Measurements from ENCODE around the gene SLC13A2. TPM values are rescaled to one million over a fixed set of nuclear protein-coding genes. Genes with fewer than 3 reads are reported as not detected.

SLC13A2 gene
- total RNA-seq, 1 experiment from 2014 or later = not detected

DNA sequence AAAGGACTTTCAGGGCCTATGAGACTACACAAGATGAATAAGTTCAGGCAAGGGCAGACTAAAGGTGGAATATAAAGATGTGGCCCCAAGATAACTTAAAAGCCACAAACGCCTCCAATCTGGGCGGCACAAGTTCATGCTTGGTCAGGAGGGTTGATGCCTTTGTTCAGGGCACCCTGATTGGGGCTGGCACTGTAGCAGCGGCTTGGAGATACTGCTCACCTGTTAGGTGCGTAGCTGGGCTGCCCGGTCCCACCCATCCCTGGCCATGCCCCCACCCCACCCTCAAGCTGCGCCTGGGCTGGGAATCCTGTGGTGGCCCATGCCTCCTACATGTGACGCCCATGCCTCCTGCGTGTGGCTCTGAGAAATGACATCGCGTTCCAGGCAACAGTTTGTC, 12.5 kb upstream of the SLC13A2 start:
- no peak overlapping the region for H2AK5ac ChIP-seq (ENCODE audit: insufficient read length, low read length)
- no peak overlapping the region for H4K91ac ChIP-seq (ENCODE audit: insufficient read length, low read depth, low read length)
- H3K27me3 ChIP-seq (ENCODE audit: insufficient read depth, low read length) = no peaks in the 10 kb centered on the region
- no peak overlapping the region for H3K18ac ChIP-seq (ENCODE audit: insufficient read length, low read depth, low read length)
- H2BK5ac ChIP-seq (ENCODE audit: insufficient read length, low read length) = no peak overlapping the region
- H3K79me1 ChIP-seq (ENCODE audit: insufficient read depth, low read depth, low read length, poor library complexity, severe bottlenecking) = no peaks in the 10 kb centered on the region
- no peak overlapping the region for H2BK15ac ChIP-seq (ENCODE audit: low read depth, low read length)
- no peak overlapping the region for H2BK120ac ChIP-seq (ENCODE audit: low read depth, low read length, poor library complexity, severe bottlenecking)
- no peaks in the 10 kb centered on the region for H3K4me1 ChIP-seq (ENCODE audit: insufficient read depth, low read length)
- H3K14ac ChIP-seq (ENCODE audit: insufficient read depth, low read length) = no peak overlapping the region; the same call in 1 of the 2 replicates
- H4K8ac ChIP-seq (replicated peaks; ENCODE audit: insufficient read length, low read depth, low read length) = no peak overlapping the region
- Mint-ChIP-seq H3K4me3 (no peak overlapping the region), H3K27me3 (ENCODE audit: low read depth) (peaks cover 14% of the 10 kb centered on the region), H3K9me3 (peaks cover 16 to 17% of the 10 kb centered on the region in 2 experiments), H3K27ac (no peak overlapping the region), H3K4me1 (peaks cover 0 to 1% of the 10 kb centered on the region in 2 experiments; a peak in 1 of 4 replicates), H3K36me3 (ENCODE audit: insufficient read depth in 1 of 3, low read depth in 3 of 3) (peaks cover 0 to 5% (median 2%) of the 10 kb centered on the region in 3 experiments; a peak in 3 of 7 replicates)
- no peak overlapping the region for H3K4ac ChIP-seq (ENCODE audit: low read depth, low read length)
- H3K23me2 ChIP-seq (ENCODE audit: insufficient read length, low read depth, low read length, poor library complexity, severe bottlenecking) = no peaks in the 10 kb centered on the region
- TF ChIP-seq CTCF (conservative IDR thresholded peaks at IDR 0.05) = no peak
- no peaks in the 10 kb centered on the region for H4K20me1 ChIP-seq (ENCODE audit: control insufficient read depth, insufficient read depth, insufficient read length)
- no peaks in the 10 kb centered on the region for H3K79me2 ChIP-seq (ENCODE audit: insufficient read depth, low read length)
- no peaks in the 10 kb centered on the region for H3K9me3 ChIP-seq (ENCODE audit: control insufficient read depth, low read depth, low read length)
- no peak overlapping the region for H3K4me2 ChIP-seq (ENCODE audit: insufficient read depth, insufficient read length, low read length)
- DNase-seq = no peak
- no peak overlapping the region for H2BK20ac ChIP-seq (ENCODE audit: low read depth, low read length, poor library complexity, severe bottlenecking)
- no CpG with 5 or more reads among the region's 10 CpGs for WGBS (ENCODE audit: extremely low coverage, insufficient read length, low lambda C conversion rate)
- no peak overlapping the region for H3K56ac ChIP-seq (ENCODE audit: insufficient read length, low read depth, low read length)
- H3K9ac ChIP-seq (ENCODE audit: extremely low read depth, insufficient read length, low read length) = no peak overlapping the region
- no peak overlapping the region for H3K27ac ChIP-seq (ENCODE audit: insufficient read length, low read depth, low read length)
- no peak overlapping the region for H2AFZ ChIP-seq (ENCODE audit: low read length)
- no peak overlapping the region for H4K5ac ChIP-seq (ENCODE audit: insufficient read length, low read depth, low read length)
- no peak overlapping the region for H3K23ac ChIP-seq (ENCODE audit: insufficient read length, low read depth, low read length)
- H3T11ph ChIP-seq (ENCODE audit: low read length) = no peak overlapping the region
- H2BK12ac ChIP-seq (ENCODE audit: insufficient read length, low read depth, low read length) = no peak overlapping the region
